Activated CD4-positive, alpha-beta T cell treated with anti-CD3 and anti-CD28 coated beads, Interleukin-2, Interleukin-6, amounts not matched to agents 100 ng/mL and 50 ng/mL, durations not matched to agents 16 hours and 8 hours (primary cell): Measurements from ENCODE around the gene GDF10.

ENCODE experiments used
- DNase-seq: peaks from one replicate; pipeline ENCODE4 v3.0.0-alpha.2; 2020

GDF10 gene

GRCh38 chr10:47296156-47296894 is 3.7 kb upstream of the GDF10 start:
- no peak for DNase-seq

DNA sequence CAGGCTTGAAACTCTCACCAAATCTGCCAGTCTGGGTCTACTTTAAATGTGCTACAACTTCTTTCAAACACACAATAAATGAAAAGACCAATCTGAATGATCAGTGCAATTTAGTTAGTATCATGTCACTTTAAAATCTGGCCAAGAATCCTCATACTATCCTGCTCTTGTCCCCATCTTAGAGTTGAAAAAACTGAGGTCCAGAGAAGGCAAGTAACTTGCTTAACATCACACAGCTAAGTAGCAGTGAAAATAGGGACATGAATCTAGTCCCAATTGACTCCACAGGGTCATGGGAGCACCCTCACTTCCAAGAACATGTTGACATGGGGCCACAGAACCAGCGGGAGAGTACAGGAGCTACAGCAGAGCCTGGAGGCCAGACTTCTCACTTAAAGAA is 3.1 kb upstream of the GDF10 start:
- no peak for DNase-seq

- DNase-seq, result no peak
Measured at GRCh38 chr10:47297866-47298540, 2.0 kb upstream of the GDF10 start.

GRCh38 chr10:47298715-47299114 is 1.3 kb upstream of the GDF10 start:
- no peak for DNase-seq

DNA sequence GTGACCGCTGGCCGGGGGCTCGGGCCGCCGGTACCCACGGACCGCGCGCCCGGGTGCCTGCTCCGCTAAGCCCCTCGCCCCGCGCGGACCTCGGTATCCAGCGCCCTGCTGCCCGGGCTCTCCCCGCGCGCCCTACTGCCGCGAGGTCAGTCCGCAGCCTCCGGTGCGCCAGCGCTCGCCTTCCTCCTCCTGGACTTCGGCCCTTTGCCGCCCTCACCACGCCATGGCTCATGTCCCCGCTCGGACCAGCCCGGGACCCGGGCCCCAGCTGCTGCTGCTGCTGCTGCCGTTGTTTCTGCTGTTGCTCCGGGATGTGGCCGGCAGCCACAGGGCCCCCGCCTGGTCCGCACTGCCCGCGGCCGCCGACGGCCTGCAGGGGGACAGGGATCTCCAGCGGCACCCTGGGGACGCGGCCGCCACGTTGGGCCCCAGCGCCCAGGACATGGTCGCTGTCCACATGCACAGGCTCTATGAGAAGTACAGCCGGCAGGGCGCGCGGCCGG is 483 bp downstream of the GDF10 start:
- DNase-seq, result no peak

GRCh38 chr10:47301833-47302232 is 1.8 kb downstream of the GDF10 start:
- DNase-seq, result no peak

GRCh38 chr10:47303105-47303504 is 3.1 kb downstream of the GDF10 start:
- no peak for DNase-seq

DNA sequence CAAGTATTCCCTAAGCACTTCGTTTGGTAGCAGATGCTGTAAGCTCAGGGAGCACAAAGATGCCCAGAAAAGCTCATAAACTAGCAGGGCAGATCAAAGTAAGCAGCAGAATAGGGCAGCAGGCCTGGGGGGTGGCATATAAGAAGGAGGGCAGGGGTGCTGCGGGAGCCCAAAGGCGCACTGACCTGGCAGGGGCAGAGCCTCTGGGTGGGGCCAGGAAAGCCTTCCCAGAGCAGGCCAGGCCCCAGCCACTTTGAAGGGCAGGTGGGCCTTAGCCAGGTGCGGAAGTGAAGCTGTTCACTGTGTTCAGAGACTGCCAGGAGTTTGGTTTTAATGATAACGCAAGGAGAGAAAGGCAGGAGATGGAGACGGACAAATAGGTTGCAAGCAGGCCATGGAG is 3.9 kb downstream of the GDF10 start:
- no peak for DNase-seq

GRCh38 chr10:47305566-47305965 is 5.6 kb downstream of the GDF10 start:
- no peak for DNase-seq

DNA sequence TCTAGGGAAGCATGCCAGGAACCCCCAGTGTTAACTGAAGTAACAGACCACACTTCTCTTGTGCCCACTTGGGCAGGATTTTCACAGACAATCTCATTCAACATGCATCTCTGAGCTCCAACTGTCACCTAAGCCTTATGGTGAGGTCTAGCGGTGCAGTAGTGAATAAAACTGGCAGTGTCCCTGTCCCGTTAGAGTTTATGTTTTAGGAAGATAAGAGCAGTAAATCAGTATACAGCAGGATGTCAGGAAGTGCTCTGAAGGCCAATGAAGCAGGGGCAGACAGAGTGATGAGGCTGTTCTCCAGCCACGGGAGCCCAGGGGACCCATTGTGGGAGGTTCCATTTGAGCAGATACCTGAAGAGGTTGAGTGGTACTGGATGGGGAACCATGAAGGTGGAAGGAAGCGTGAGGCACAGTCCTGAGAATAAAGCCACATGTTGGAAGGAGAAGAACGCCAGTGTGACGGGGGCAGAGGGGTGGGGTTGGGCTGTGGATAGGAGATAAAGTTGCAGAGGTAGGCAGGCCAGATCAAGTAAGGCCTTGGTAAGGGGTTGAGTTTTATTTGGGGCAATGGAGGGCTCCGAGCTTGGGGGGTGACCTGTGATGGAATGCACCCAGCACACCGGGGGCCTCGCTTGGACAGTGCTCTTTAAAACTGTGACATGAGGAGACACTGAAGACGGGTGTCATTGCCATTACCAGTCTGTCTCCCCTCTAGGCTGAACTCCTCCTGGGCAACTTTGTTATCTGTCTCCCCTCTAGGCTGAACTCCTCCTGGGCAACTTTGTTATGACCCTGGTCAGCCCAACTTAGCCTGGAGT is 6.6 kb downstream of the GDF10 start:
- DNase-seq, result no peak

DNA sequence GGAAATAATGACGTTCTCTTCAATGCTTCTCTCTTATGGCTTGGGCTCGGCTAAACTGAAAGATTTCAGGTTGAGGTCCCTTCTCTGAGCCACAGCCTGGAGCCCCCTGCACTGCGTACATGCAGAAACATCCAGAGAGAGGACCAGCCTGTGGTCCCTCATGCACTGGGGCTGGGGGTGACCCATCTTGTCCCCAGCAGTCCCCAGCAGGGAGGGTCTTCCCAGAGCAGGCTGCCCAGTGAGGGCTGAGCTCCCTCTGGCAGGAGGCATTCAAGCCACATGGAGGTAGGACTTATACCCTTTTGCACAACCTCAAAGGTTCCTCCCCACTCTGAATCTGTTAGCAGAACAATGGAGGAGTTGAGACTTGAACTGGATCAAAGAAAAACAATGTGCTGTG is 7.4 kb downstream of the GDF10 start:
- DNase-seq, result no peak

DNA sequence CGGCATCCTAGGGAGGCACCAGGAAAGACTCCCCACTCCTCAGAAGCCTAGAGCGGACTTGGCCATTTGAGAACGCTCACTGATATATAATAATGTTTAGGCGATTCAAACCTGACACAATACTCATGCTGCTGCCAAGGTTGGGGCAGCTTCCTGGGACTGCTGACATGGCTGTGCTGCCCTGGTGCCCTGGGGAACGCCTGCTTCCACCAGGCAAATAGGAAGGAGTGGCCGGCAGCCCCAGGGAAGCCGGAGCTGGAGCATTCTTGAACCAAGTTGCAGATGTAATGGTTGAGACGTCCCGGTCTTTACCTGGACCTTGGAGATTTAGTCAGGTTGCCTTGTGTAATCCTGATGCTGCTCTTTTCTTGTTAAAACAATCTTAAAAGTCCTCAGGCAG is 8.8 kb downstream of the GDF10 start:
- DNase-seq, result no peak

DNA sequence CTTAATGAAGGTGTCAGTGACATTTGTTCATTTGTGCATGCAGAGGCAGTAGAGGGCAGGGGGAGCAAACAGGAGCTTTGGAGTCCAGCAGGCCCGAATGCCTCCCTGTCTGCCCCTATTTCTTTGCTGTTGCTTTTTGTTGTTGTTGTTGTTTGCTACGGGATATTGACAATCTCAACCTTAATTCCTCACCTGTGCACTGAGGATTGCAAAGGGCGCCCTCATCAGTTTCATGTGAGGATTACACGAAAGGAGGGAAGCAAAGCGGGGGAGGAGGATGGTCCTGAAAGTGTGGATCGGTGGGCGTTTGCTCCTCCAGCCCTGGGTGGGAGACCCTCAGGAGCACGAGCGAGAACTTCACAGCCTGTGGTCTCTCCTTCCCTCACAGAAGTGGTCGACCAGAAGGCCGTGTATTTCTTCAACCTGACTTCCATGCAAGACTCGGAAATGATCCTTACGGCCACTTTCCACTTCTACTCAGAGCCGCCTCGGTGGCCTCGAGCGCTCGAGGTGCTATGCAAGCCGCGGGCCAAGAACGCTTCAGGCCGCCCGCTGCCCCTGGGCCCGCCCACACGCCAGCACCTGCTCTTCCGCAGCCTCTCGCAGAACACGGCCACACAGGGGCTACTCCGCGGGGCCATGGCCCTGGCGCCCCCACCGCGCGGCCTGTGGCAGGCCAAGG is 9.6 kb downstream of the GDF10 start:
- DNase-seq, result peak; percentile 7

DNA sequence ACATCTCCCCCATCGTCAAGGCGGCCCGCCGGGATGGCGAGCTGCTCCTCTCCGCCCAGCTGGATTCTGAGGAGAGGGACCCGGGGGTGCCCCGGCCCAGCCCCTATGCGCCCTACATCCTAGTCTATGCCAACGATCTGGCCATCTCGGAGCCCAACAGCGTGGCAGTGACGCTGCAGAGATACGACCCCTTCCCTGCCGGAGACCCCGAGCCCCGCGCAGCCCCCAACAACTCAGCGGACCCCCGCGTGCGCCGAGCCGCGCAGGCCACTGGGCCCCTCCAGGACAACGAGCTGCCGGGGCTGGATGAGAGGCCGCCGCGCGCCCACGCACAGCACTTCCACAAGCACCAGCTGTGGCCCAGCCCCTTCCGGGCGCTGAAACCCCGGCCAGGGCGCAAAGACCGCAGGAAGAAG is 10.1 kb downstream of the GDF10 start:
- no peak for DNase-seq

DNA sequence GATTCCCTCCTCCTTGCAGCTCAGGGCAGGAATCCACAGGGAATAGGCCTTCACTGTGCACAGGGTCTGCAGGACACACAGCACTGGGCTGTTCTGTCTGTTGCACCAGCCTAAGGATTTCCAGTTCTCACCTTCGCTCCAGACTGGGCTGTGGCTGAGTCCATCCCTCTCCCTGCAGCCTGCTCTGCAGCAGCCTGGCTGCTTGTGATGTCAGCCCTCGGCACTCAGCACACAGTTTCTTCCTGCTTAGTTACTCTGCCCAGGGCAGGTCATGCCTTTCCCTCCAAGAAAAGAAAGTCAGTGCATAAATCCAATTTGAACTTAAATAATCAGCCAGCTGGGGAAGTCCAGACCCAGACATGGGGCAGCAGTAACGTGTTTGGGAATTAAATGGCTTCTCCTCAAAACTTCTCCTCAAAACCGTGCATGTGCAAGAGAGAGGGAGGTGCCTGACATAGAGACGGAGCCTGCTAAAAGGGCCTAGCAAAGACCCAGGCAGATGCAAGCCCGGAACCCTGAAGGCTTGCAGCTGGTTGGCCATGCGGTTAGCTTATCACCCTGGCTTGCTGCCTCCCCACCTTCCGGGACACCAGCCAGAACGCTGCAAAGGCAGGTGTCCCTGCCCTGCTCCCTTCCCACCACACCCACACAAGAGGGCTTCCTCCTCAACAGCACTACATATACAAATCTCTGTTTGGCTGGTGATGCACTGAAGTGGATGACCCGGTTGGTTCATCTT is 11.4 kb downstream of the GDF10 start:
- peak; percentile 2 for DNase-seq

- peak; percentile 80 for DNase-seq
Measured at GRCh38 chr10:47311932-47312662, 12.1 kb downstream of the GDF10 start.

DNA sequence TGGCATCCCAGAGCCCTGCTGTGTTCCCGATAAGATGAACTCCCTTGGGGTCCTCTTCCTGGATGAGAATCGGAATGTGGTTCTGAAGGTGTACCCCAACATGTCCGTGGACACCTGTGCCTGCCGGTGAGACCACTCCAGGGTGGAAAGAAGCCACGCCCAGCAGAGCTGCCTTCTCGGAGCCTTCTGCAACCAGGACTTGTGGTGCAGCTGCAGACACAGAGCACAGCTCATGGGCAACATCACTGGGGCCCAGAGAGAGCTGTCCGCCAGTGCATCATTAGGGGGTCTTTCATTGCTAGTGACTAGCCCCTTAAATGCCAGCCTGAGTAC is 12.6 kb downstream of the GDF10 start:
- DNase-seq, result no peak

DNA sequence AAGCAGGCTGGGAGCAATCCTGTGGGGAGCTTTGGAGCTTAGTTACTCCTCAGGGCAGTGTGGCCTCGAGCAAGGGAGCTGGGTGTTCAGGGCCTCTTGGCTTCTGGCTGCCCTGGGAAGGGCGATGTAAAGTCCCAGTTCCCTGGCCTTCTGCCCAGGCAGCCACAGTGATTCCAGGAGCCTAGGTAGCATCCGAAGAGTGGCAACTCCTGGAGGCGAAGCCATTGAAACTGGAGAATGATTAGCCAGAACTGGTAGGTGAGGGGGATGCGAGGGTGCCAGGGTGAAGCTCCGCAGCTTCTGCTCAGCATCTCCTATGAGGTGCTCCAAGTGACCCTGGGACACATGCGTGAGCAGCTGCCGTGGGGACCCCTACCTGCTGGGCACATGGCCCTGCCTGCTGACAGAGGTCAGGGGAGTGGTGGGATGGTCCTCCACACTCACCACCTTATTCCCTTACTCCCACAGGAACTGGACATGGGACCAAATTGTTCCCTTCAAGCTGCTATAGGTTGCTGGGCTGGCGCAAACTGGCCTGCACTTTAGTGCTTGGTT is 14.5 kb downstream of the GDF10 start:
- DNase-seq, result no peak

DNA sequence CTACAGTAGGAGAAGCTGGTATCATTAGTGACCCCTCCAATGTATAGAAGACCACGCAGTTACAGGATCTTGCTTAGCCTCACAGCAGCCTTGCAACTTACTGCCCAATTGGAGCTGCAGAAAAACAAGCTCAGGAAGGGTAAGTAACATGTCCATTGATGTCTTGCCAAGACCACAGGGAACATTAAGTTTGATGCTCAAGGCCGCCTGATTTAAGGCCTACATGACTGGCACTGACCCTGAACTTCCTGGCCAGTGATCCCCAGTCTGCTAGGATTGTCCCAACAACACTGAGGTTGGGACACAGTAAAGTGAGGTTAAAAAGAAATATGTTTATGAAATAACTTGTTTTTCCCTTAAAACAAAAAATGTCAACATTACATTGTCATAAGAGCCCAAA is 15.4 kb downstream of the GDF10 start:
- DNase-seq, result no peak

DNA sequence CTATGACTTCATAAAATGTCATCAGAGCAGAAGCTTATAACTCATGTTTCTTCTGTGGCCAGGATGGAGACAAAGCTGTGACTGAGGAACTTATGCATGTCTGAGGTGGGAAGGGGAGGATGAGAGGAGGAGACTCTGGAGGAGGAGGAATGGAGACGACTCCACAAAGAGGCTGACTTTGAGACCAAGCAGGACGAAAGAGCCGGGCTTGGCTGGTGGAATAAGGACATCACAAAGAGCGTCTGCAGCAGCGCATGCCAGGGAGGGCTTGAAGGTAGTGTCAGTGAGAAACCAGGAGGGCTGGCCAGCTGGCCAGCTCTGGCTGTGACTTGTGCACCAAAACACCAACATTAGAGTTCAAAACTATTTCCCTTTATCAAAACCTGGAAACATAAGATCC is 16.1 kb downstream of the GDF10 start:
- no peak for DNase-seq

DNA sequence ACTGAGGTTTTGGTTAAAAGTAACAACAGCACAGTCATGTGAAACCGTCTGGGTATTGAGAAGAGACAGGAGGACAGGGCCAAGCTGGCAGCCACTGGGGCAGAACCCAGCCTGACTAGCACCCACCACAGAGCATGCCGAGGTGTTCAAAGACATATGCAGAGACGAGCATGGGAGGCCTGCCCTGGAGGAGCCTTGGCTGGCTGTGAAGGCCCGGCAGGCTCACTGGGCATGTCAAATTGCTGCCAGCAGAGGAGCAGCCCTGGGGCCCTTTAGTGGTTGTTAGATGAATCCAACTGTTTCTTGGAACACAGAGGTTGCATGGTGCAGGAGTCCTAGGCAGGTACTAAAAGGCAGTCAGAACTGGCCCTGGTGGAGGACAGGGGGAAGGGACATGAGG is 17.3 kb downstream of the GDF10 start:
- DNase-seq, result no peak
